ENCODE results near the gene C19orf25. TPM values are rescaled to one million over a fixed set of nuclear protein-coding genes. Genes with fewer than 3 reads are reported as not detected.

The C19orf25 gene
- polyA plus RNA-seq, 4 donors: 22.3 to 38.3 (median 25.8) TPM

- no peak for DNase-seq (ENCODE audit: low read depth in 4 of 4, low spot score in 3 of 4)
Measured at GRCh38 chr19:1434577-1435060, 44.4 kb downstream of the C19orf25 start.

GRCh38 chr19:1434040-1434366, 45.0 kb downstream of the C19orf25 start:
- no peak for DNase-seq (ENCODE audit: low read depth in 4 of 4, low spot score in 3 of 4)

DNA sequence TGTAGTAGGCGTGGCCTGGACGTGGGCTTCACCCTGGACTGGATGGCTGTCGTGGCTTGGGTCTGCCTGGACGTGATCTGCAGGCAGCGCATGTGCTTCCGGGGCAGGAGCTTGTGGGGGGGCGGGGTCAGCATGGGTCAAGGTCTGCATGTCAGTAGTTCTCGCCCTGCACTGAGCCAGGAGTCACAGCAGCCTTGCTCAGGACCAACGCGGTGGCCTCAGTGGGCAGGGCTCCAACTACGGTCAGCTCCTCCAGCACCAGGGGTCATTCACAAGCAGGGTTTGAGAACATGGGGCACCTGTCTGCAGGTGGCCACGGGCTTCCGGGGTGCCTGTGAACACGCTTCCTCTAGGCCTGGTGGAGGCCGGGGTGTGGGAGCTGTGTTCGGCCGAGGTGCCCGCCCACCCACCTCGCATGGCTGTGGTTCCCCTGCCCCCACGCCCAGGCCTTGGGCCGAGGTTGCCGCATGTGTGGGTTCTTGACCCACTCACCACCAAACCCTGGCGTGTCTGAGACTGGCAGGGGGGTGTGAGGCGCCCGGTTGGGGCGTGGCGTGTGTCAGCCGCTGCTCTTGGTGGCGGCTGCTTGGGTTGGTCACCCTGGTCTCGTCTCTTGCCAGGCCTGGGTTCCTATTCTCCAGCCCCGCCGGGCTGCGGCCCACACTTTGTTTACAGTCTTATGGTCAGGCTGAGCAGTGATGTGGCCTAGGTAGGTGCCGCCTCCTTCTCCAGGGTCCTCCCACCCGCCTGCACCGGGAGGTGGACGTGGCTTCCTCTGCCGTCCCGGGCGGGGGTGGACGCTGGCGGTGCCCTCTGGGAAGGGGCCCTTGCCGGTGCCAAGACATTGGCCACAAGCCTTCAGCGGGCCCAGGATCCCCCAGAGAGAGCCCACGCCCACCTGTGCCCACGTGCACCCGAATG, 45.6 kb downstream of the C19orf25 start:
- no peak for DNase-seq (ENCODE audit: low read depth in 4 of 4, low spot score in 3 of 4)

DNA sequence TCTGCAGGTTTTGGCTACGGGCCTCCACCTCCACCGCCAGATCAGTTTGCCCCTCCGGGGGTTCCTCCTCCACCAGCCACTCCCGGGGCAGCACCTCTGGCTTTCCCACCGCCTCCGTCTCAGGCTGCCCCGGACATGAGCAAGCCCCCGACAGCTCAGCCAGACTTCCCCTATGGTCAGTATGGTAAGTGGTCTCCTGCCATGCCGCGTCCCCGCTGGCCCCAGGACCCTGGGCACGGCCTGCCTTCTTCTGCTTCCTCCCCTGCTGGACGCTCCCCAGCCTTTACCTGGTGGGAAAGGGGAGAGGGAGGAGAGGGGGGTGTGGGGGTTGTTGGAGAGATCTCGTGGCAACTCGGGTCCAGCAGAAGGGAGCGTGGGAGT, 46.5 kb downstream of the C19orf25 start:
- DNase-seq (ENCODE audit: low read depth in 4 of 4, low spot score in 3 of 4): no peak

DNA sequence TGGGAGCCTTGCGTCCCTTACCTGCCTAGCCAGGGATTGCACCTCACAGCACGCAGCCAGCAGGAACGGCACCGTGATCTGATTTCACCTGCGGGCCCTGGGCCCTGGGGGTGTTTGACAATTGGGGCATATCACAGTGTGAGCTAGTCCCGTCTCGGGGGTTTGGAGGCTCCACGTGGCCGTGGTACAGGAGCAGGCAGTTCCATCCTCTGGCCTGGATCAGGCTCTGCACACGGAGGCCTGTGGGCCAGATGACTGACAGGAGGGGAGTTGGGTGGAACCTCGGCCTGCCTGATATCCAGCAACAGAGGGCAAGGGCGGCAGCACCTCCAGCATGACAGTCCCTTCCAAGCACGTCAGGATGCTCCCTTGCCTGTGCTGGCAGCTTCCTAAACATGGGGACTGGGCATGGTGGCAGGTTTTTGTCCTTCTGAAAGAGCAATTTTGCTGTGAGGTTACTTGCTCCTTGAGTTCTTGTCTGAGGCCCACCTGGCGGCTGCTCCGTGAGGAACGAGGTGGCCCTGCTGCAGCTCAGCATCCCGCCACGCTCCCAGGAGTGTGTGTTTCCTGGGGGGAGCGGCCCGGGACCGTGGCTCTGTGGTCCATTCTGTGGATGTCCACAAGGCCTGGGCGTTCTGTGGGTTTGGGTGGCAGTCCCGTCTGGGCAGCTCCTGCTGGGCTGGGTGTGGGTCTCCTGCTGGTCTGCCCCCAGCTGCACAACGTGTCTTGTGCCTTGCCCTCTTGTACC, 47.1 kb downstream of the C19orf25 start:
- no peak for DNase-seq (ENCODE audit: low read depth in 4 of 4, low spot score in 3 of 4)

GRCh38 chr19:1430246-1430645, 48.8 kb downstream of the C19orf25 start:
- DNase-seq (ENCODE audit: low read depth in 4 of 4, low spot score in 3 of 4): no peak

DNA sequence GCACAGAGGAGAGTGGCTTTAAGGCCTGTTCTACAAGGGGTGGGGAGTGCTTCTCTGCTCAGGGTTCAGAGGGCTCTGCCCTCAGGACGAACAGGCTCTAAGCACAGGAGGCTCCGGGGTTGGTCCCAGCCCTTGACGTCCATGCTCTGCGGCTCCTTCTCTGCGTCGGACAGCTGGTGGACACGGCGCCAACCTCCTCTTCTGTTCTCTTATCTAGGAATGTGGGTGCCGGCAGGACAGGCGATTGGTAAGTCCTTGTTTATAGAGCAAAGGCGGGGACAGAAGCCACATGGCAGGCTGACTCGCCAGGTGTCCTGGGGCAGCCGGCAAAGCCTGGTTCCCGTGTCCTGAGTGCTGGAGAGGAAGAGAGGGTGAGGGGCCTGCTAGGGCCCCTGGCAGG, 49.3 kb downstream of the C19orf25 start:
- no peak for DNase-seq (ENCODE audit: low read depth in 4 of 4, low spot score in 3 of 4)

DNA sequence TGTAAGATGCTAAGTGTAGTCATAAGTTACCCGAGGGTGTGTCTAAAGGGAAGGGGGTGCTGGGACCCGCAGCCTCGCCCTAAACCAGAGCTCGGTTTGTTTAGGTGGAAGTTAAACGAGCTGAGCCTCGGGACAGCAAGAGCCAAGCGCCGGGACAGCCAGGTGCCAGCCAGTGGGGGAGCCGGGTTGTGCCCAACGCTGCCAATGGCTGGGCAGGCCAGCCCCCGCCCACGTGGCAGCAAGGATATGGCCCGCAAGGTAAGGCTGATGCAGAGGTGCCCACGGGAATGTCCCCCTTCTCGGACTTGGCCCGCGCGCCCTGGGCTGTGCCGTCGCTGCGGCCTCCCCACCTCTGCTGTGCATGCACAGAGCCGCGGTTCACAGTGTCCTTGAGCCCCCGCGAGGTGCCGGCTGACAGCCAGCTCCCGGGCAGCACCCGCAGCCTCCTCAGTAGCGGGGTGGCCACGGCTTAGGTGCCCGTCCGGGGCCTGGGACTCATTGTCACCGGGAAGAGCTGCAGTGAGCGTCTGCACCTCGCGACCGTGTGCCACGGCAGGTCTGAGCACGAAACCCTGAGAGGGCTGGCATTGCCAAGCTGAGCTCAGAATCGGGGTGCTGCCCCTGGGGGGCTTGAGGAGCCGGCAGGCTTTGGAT, 50.1 kb downstream of the C19orf25 start:
- no peak for DNase-seq (ENCODE audit: low read depth in 4 of 4, low spot score in 3 of 4)

DNA sequence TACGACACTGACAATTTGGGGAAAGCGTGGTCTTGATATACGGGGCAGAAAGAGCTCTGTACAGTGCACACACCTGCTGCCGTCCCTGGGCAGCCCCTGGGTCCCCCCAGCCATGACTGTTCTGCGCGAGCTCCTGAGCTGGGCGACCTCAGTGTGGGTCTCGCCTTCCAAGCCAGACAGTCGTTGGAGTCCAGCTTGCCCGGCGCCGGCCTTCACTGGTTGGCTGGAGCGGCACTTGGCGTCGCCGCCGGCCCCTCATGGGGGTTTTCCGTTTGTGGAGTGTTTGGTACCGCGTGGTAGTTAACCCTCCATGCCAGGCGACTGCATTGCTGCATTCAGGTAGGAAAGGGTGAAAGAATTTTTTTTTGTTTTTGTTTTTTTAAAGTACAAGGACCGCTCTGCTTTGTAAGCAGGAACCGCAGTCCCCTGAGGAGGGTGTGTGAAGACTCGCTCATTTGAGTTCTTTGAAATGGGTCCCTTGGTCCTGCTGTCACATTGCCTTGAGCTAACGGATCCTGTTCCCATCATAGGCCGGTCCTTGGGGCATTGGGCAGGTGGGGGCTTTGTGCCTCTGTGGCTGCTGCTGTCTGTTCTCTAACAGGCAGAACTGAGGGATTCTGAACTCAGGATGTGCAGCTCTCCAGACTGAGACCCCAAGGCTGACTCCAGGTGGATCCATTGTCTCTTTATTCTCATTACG, 51.6 kb downstream of the C19orf25 start:
- DNase-seq (ENCODE audit: low read depth in 4 of 4, low spot score in 3 of 4): no peak

DNA sequence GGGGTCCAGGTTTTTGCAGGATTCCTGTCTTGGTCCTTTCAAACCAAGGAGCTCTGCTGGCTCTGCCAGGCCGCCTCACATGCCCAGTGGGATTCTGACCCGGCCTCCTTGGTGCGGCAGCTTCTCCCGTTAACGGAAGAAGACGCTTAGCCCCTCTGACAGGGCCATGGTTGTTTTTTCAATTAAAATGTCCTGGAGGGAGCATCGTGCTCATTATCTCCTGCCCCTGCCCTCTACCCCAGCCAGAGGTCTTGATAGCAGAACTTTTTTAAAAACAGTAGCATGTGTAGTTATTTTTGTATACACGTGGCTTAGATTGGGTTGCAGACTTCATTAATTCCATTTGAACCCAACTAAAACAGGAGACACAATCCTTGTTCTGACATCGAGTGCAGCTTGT, 52.3 kb downstream of the C19orf25 start:
- DNase-seq (ENCODE audit: low read depth in 4 of 4, low spot score in 3 of 4): no peak

DNA sequence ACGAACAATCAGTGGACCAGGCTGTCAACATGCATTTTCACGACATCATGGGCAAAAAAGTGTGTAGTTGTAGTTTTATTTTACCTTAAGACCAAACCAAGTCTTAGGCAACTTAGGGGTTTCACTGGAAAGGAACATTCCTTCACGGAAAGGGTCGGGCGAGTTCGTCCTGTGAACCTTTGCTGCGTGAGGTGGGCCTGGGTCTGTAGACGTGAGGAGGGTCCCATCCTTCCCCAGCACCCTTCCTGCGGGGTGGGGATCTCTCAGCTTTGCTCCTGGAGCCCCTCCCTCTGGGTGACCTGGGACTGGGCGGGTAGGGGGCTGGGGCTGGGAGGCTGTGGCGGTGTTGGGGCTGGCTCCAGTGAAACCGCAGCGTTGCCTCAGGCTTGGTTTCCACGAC, 53.1 kb downstream of the C19orf25 start:
- no peak for DNase-seq (ENCODE audit: low read depth in 4 of 4, low spot score in 3 of 4)

DNA sequence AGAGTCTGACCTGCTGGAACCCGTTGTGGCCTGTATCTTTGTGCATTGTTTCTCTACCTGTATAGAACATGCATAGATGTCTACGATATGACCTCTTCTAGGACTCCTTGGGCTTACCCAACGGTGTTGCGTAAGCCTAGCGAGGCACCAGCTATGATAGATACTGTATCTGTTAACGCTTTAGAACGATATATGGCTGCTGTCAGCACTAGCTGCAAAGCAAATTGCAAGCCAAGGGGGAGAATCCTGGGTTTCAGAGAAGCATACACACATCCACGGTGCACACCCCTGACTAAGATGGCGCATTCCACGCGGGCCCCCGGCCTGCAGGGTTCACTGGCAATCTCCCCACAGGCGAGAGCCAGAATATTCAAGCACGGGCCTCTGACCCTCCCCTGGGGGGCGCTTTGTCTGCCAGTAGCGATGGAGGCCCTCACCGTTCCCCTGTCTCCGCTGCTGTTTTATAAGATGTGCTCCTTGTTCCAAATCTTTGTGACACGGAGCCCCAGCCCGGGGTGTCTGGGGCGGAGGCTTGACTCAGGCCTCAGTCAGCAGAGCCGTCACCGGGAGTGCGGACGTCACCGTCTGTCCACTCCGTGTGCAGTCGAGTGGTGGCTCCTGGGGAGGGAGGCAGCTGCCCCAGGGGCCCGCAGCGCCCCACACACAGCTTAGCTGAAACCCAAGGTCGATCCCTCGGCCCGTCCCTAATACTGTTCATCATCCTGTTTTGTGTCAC, 53.7 kb downstream of the C19orf25 start:
- no peak for DNase-seq (ENCODE audit: low read depth in 4 of 4, low spot score in 3 of 4)

DNA sequence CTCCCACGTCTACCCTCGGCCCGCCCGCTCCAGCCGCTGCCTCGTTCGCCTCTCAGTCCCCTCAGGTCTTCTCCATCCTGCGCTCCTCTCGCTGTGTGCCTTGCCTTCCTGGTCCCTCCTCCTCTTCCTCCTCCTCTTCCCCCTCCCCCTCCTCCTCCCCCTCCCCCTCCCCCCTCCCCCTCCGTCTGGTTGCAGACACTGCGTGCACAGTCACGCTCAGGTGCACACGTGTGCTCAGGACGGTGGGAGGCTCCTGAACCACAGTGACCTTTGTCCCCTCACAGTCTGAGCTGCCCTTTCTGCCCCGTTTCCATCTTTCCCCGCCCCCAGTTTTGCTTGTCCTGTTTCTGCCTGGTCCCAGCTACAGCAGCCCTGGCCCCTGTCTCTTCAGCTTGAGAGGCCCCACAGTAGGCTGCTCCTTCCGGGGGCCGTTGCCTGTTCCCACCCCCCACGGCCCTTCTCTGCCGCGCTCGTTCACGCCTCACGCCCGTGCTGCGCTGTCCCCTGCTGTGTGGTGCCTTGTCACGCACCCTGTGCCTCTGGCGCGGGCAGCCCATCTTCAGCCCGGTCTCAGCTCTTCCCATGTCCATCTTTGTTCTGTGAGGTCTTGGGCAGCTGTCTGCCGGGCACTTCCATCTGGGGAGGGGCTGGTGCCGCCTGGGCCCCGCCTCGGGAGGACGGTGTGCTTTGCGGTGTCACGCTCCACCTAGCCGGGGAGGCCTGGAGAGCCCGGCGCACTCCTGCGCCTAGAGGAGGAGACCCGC, 54.6 kb downstream of the C19orf25 start:
- DNase-seq (ENCODE audit: low read depth in 4 of 4, low spot score in 3 of 4): no peak

DNA sequence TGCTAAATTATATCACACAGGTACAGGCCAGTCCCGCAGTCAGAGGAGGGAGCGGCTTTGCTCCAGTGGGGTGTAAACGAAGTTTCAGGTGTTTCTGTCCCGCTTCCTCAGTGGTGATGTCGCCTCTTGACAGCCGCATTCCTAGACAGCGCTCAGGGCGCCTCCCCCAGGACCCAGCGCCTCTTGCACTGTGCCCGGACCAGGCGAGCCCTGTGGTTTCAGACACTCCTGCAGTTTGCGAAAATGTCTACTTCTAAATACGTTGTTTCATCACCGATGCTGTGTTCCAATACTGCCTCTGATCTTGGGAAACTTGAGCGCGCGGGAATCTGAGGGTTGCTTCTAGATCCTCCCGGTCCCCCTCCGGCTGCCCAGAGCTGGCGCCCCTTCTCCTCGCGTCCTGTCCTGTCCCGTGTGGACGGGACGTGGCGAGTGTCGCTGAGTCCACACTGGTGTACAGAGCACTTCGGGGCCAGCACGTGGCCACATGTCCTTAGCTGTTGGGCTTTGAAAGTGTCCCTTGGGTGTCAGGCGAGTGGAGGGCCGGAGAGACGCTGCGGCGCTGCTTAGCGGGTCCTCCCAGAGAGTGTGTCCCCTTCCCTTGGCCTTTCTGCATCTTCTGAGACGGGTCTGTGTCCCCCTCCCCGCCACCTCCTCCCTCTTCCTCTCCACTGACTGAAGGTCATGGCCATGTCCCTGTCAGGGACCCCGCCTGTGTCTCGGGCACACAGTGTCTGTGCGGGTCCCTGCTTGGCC, 55.4 kb downstream of the C19orf25 start:
- no peak for DNase-seq (ENCODE audit: low read depth in 4 of 4, low spot score in 3 of 4)

Other genes starting within 250 kb of the C19orf25 start
- gene CBARP, start 241.2 kb downstream of the C19orf25 start, polyA plus RNA-seq (ENCODE audit: insufficient read length in 4 of 4): 1 to 10 TPM; 1.6 to 5.3 (median 1.7) TPM
- gene ATP5F1D, start 237.5 kb downstream of the C19orf25 start, polyA plus RNA-seq (ENCODE audit: insufficient read length in 4 of 4): 100 to 1,000 TPM in 2 of 4 donors, 10 to 100 TPM in 2; 85.5 to 156 (median 99.3) TPM
- 10 to 100 TPM; 50.1 to 66.0 (median 52.7) TPM for gene MIDN, start 230.6 kb downstream of the C19orf25 start, polyA plus RNA-seq (ENCODE audit: insufficient read length in 4 of 4)
- 100 to 1,000 TPM; 713 to 749 (median 717) TPM for gene CIRBP, start 209.9 kb downstream of the C19orf25 start, polyA plus RNA-seq (ENCODE audit: insufficient read length in 4 of 4)
- gene FAM174C, start 203.7 kb downstream of the C19orf25 start, polyA plus RNA-seq (ENCODE audit: insufficient read length in 4 of 4): 10 to 100 TPM; 18.7 to 30.6 (median 19.8) TPM
- gene EFNA2, start 193.3 kb downstream of the C19orf25 start, polyA plus RNA-seq (ENCODE audit: insufficient read length in 4 of 4): 1 to 10 TPM; 1.6 to 4.0 (median 2.1) TPM
- 100 to 1,000 TPM in 1 of 4 donors, 10 to 100 TPM in 3; 50.1 to 105 (median 55.7) TPM for gene NDUFS7, start 95.3 kb downstream of the C19orf25 start, polyA plus RNA-seq (ENCODE audit: insufficient read length in 4 of 4)
- gene GAMT, start 77.7 kb downstream of the C19orf25 start, polyA plus RNA-seq (ENCODE audit: insufficient read length in 4 of 4): 10 to 100 TPM; 26.9 to 49.8 (median 30.8) TPM
- 10 to 100 TPM; 77.5 to 89.8 (median 83.4) TPM for gene DAZAP1, start 71.6 kb downstream of the C19orf25 start, polyA plus RNA-seq (ENCODE audit: insufficient read length in 4 of 4)
- gene RPS15, start 40.8 kb downstream of the C19orf25 start, polyA plus RNA-seq (ENCODE audit: insufficient read length in 4 of 4): 100 to 1,000 TPM; 509 to 913 (median 548) TPM
- gene APC2, start 29.1 kb downstream of the C19orf25 start, polyA plus RNA-seq (ENCODE audit: insufficient read length in 4 of 4): 1 to 10 TPM in 3 of 4 donors, under 1 TPM in 1; 0.97 to 1.8 (median 1.5) TPM
- 1 to 10 TPM; 3.4 to 7.9 (median 5.1) TPM for gene PCSK4, start 11.1 kb upstream of the C19orf25 start, polyA plus RNA-seq (ENCODE audit: insufficient read length in 4 of 4)
- 10 to 100 TPM in 3 of 4 donors, 1 to 10 TPM in 1; 9.9 to 31.5 (median 17.0) TPM for gene REEP6, start 12.0 kb upstream of the C19orf25 start, polyA plus RNA-seq (ENCODE audit: insufficient read length in 4 of 4)
- 1 to 10 TPM in 2 of 4 donors, under 1 TPM in 2; 0.24 to 1.5 (median 0.80) TPM for gene ADAMTSL5, start 33.8 kb upstream of the C19orf25 start, polyA plus RNA-seq (ENCODE audit: insufficient read length in 4 of 4)
- gene PLK5, start 44.9 kb upstream of the C19orf25 start, polyA plus RNA-seq (ENCODE audit: insufficient read length in 4 of 4): under 1 TPM; 0.13 to 0.36 (median 0.16) TPM
- gene MEX3D, start 89.1 kb upstream of the C19orf25 start, polyA plus RNA-seq (ENCODE audit: insufficient read length in 4 of 4): 10 to 100 TPM; 23.7 to 40.4 (median 26.3) TPM
- 10 to 100 TPM; 50.6 to 80.7 (median 53.1) TPM for gene MBD3, start 113.7 kb upstream of the C19orf25 start, polyA plus RNA-seq (ENCODE audit: insufficient read length in 4 of 4)
- gene UQCR11, start 126.2 kb upstream of the C19orf25 start, polyA plus RNA-seq (ENCODE audit: insufficient read length in 4 of 4): 100 to 1,000 TPM; 104 to 157 (median 119) TPM
- 100 to 1,000 TPM; 101 to 127 (median 108) TPM for gene TCF3, start 173.4 kb upstream of the C19orf25 start, polyA plus RNA-seq (ENCODE audit: insufficient read length in 4 of 4)

Measured in right renal pelvis (tissue), 4 donors.